ENCODE results near the gene TASP1. TPM values are rescaled to one million over a fixed set of nuclear protein-coding genes. Genes with fewer than 3 reads are reported as not detected.

The TASP1 gene
- polyA plus RNA-seq, 3 donors from 2014 or later = 5.0 to 12.7 (median 6.8) TPM

- H3K27ac Mint-ChIP-seq = no peak overlapping the region
- H3K36me3 Mint-ChIP-seq = peaks cover 5 to 12% (median 8%) of the 10 kb centered on the region in 3 donors
- no peak overlapping the region for H3K4me3 Mint-ChIP-seq
- H3K4me1 Mint-ChIP-seq = no peaks in the 10 kb centered on the region
- no peaks in the 10 kb centered on the region for H3K27me3 Mint-ChIP-seq (ENCODE audit: low read depth in 3 of 3)
- H3K9me3 Mint-ChIP-seq = peaks cover 0 to 4% (median 0%) of the 10 kb centered on the region in 6 donors
- DNase-seq = no peak
Observed at GRCh38 chr20:13424174-13424833, 214.4 kb downstream of the TASP1 start.

GRCh38 chr20:13423472-13424173 lies 215.1 kb downstream of the TASP1 start:
- Mint-ChIP-seq H3K4me1 (no peaks in the 10 kb centered on the region), H3K27me3 (ENCODE audit: low read depth in 3 of 3) (no peaks in the 10 kb centered on the region), H3K36me3 (peaks cover 0 to 5% (median 2%) of the 10 kb centered on the region in 3 donors), H3K27ac (no peak overlapping the region), H3K4me3 (no peak overlapping the region), H3K9me3 (no peaks in the 10 kb centered on the region)
- DNase-seq = no peak

DNA sequence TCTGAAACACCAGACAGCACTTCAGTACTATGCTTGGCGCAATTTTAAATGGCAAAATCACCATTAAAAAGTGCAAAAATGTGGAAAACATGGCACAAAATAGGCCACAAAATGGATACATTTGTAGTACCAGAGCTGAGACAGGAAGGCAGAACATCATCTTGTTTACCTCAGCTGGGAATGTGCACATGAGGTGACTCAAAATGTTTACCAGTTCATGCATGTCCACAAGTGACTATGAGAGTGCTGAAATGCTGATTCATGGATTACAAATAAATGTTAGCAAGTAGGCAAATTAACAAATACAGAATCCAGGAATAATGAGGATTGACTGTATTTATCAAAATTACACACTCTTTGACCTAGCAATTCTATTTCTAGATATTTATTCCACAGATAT lies 216.1 kb downstream of the TASP1 start:
- no peak overlapping the region for H3K27ac Mint-ChIP-seq
- no peaks in the 10 kb centered on the region for H3K4me1 Mint-ChIP-seq
- H3K9me3 Mint-ChIP-seq = no peaks in the 10 kb centered on the region
- DNase-seq = no peak
- peaks cover 1 to 5% (median 2%) of the 10 kb centered on the region in 3 donors for H3K36me3 Mint-ChIP-seq
- H3K4me3 Mint-ChIP-seq = no peak overlapping the region
- no peaks in the 10 kb centered on the region for H3K27me3 Mint-ChIP-seq (ENCODE audit: low read depth in 3 of 3)

DNA sequence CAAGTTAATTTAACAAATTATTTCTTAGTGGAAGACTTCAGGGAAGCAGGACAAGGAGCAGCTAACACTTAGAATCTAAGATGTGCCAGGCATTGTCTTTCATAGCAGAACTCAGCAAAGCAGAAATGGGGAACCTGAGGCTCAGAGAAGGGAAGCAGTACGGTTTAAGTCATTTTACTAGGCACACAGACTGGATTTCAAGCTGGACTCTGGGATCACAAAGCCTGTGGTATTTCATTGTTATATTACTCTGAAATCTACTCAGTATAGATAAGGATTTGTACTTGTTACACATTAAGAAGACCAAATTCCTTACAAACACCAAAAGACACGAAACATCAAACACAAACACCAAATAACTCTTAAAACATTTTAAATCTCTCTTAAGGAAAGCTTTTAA lies 218.1 kb downstream of the TASP1 start:
- no peaks in the 10 kb centered on the region for H3K27me3 Mint-ChIP-seq (ENCODE audit: low read depth in 3 of 3)
- no peak overlapping the region for H3K4me3 Mint-ChIP-seq
- no peak overlapping the region for H3K27ac Mint-ChIP-seq
- no peaks in the 10 kb centered on the region for H3K4me1 Mint-ChIP-seq
- DNase-seq = no peak
- no peaks in the 10 kb centered on the region for H3K9me3 Mint-ChIP-seq
- peaks cover 12 to 23% (median 13%) of the 10 kb centered on the region in 3 donors for H3K36me3 Mint-ChIP-seq

- peaks cover 22 to 30% (median 23%) of the 10 kb centered on the region in 3 donors for H3K36me3 Mint-ChIP-seq
- H3K4me3 Mint-ChIP-seq = no peak overlapping the region
- H3K4me1 Mint-ChIP-seq = no peaks in the 10 kb centered on the region
- H3K27ac Mint-ChIP-seq = no peak overlapping the region
- no peak for DNase-seq
- no peaks in the 10 kb centered on the region for H3K27me3 Mint-ChIP-seq (ENCODE audit: low read depth in 3 of 3)
- H3K9me3 Mint-ChIP-seq = no peaks in the 10 kb centered on the region
Observed at GRCh38 chr20:13419477-13419876, 219.3 kb downstream of the TASP1 start.

- Mint-ChIP-seq H3K9me3 (no peaks in the 10 kb centered on the region), H3K4me1 (no peaks in the 10 kb centered on the region), H3K27ac (no peak overlapping the region), H3K27me3 (ENCODE audit: low read depth in 3 of 3) (no peaks in the 10 kb centered on the region), H3K36me3 (peaks cover 22 to 30% (median 27%) of the 10 kb centered on the region in 3 donors), H3K4me3 (no peak overlapping the region)
- no peak for DNase-seq
Observed at GRCh38 chr20:13418263-13419229, 220.2 kb downstream of the TASP1 start.

DNA sequence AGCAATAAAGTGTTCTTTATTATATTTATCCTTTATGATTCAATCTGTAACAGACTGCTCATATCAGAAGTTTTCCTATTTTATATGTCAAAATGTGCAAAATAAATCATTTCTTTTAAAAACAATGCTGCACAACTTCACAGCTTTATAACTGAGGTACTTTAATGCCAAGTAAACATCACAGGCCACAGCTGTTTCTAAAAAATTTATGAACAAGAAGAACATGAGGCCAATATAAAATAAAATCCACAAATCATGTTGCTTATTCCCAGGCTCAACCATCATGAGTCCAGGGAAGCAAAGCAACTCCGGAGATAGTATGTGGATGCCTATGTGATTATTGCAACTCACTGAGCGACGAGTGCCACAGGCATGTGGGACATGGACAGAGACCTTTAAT lies 222.2 kb downstream of the TASP1 start:
- no peak overlapping the region for H3K27ac Mint-ChIP-seq
- H3K27me3 Mint-ChIP-seq (ENCODE audit: low read depth in 3 of 3) = no peaks in the 10 kb centered on the region
- DNase-seq = no peak
- H3K36me3 Mint-ChIP-seq = peaks cover 32 to 40% (median 38%) of the 10 kb centered on the region in 3 donors
- no peak overlapping the region for H3K4me3 Mint-ChIP-seq
- no peaks in the 10 kb centered on the region for H3K4me1 Mint-ChIP-seq
- no peaks in the 10 kb centered on the region for H3K9me3 Mint-ChIP-seq

- Mint-ChIP-seq H3K4me3 (no peak overlapping the region), H3K4me1 (no peaks in the 10 kb centered on the region), H3K36me3 (peaks cover 39 to 49% (median 40%) of the 10 kb centered on the region in 3 donors), H3K9me3 (peaks cover 0 to 4% (median 0%) of the 10 kb centered on the region in 6 donors), H3K27ac (no peak overlapping the region), H3K27me3 (ENCODE audit: low read depth in 3 of 3) (peaks cover 0 to 3% (median 0%) of the 10 kb centered on the region in 3 donors)
- no peak for DNase-seq
Observed at GRCh38 chr20:13412806-13413445, 225.8 kb downstream of the TASP1 start.

DNA sequence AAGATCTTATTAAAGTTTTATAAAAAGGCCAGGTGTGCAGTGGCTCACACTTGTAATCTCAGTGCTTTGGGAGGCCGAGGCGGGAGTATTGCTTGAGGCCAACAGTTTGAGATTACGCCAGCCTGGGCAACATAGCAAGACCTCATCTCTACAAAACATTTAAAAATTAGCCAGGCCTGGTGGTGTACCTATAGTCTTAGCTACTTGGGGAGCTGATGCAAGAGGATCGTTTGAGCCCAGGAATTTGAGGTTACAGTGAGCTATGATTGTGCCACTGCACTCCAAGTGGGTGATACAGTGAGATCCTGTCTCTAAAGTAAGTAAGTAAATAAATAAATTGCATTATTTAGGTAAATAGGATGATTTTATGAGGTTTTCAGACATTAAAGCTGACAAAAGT lies 234.4 kb downstream of the TASP1 start:
- Mint-ChIP-seq H3K36me3 (peaks cover 0 to 20% (median 4%) of the 10 kb centered on the region in 3 donors), H3K9me3 (no peaks in the 10 kb centered on the region), H3K27me3 (ENCODE audit: low read depth in 3 of 3) (no peaks in the 10 kb centered on the region), H3K27ac (no peak overlapping the region), H3K4me1 (peaks cover 0 to 3% of the 10 kb centered on the region in 2 donors), H3K4me3 (no peak overlapping the region)
- DNase-seq = no peak

DNA sequence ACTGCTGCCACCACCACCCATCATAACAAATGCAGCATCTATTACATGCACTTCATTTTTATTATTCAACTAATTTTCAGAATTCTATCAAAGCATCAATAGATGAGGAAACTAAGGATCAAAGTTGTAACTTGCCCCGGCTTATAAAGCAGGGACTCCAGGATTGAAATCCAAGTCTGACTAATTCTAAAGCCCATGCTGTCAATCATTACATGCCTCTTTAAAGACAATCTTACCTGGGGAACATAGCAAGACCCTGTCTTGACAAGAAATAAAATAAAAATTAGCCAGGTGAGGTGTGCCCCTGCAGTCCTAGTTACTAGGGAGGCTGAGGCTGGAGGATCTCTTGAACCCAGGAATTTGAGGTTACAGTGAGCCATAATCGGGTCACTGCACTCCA lies 235.3 kb downstream of the TASP1 start:
- Mint-ChIP-seq H3K4me1 (peaks cover 2 to 11% of the 10 kb centered on the region in 2 donors), H3K36me3 (peaks cover 0 to 18% (median 0%) of the 10 kb centered on the region in 3 donors), H3K4me3 (no peak overlapping the region), H3K27ac (no peak overlapping the region), H3K9me3 (no peaks in the 10 kb centered on the region), H3K27me3 (ENCODE audit: low read depth in 3 of 3) (peaks cover 0 to 1% (median 0%) of the 10 kb centered on the region in 3 donors)
- no peak for DNase-seq

DNA sequence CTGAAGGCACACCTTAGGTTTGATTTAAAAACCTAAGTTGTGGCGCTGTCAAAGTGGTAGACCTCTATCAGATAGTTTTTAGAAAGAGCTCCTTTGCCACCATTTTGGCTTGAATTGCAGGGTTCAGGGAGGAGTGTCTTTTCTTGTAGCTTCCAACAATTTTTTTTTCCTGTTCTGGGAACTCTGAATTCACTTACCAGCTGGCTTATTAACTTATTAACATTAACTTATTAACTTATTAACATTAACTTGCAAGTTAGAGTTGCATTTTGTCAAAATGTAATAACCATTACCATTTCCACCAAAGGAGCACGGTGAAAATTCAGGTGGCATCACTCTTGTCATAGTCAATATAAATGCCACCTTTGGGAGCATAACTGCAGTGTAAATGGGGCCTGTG lies 235.7 kb downstream of the TASP1 start:
- H3K9me3 Mint-ChIP-seq = no peaks in the 10 kb centered on the region
- peaks cover 4 to 13% of the 10 kb centered on the region in 2 donors for H3K4me1 Mint-ChIP-seq
- peaks cover 0 to 15% (median 0%) of the 10 kb centered on the region in 3 donors for H3K36me3 Mint-ChIP-seq
- no peak for DNase-seq
- no peak overlapping the region for H3K4me3 Mint-ChIP-seq
- peaks cover 0 to 1% (median 0%) of the 10 kb centered on the region in 3 donors for H3K27me3 Mint-ChIP-seq (ENCODE audit: low read depth in 3 of 3)
- no peak overlapping the region for H3K27ac Mint-ChIP-seq

- H3K4me3 Mint-ChIP-seq = no peak overlapping the region
- no peak overlapping the region for H3K27ac Mint-ChIP-seq
- H3K36me3 Mint-ChIP-seq = peaks cover 0 to 11% (median 0%) of the 10 kb centered on the region in 3 donors
- no peak for DNase-seq
- H3K27me3 Mint-ChIP-seq (ENCODE audit: low read depth in 3 of 3) = peaks cover 0 to 1% (median 0%) of the 10 kb centered on the region in 3 donors
- no peaks in the 10 kb centered on the region for H3K9me3 Mint-ChIP-seq
- H3K4me1 Mint-ChIP-seq = peaks cover 4 to 20% of the 10 kb centered on the region in 2 donors
Observed at GRCh38 chr20:13402171-13402760, 236.5 kb downstream of the TASP1 start.

GRCh38 chr20:13401596-13401995 lies 237.1 kb downstream of the TASP1 start:
- H3K4me3 Mint-ChIP-seq = no peak overlapping the region
- DNase-seq = no peak
- H3K4me1 Mint-ChIP-seq = peaks cover 6 to 27% of the 10 kb centered on the region in 2 donors
- H3K27me3 Mint-ChIP-seq (ENCODE audit: low read depth in 3 of 3) = peaks cover 0 to 1% (median 0%) of the 10 kb centered on the region in 3 donors
- peaks cover 0 to 11% (median 2%) of the 10 kb centered on the region in 3 donors for H3K36me3 Mint-ChIP-seq
- no peaks in the 10 kb centered on the region for H3K9me3 Mint-ChIP-seq
- no peak overlapping the region for H3K27ac Mint-ChIP-seq
